Neural cell (in vitro differentiated cells): ENCODE data around the gene PFKP.

Experiments used
- EZH2 ChIP-seq: fragments of 200-600, 300-800 bp; shearing (Covaris generic), sonication (generic); IDR thresholded peaks from 2 replicates; pipeline ENCODE4 v1.6.1; 2014; ENCODE audit warnings: antibody characterized with exemption, low read length, borderline replicate concordance, mild to moderate bottlenecking; ENCODE audit not compliant: insufficient read depth, poor library complexity, severe bottlenecking
- MXI1 ChIP-seq: fragments of 450-650 bp; conservative IDR thresholded peaks from 2 replicates; pipeline ENCODE4 v1.6.1; 2014; ENCODE audit warnings: antibody characterized with exemption, mild to moderate bottlenecking; ENCODE audit not compliant: poor library complexity, severe bottlenecking
- POLR2AphosphoS5 ChIP-seq: IDR thresholded peaks from 2 replicates; pipeline ENCODE4 v1.6.1; 2012
- RAD21 ChIP-seq: fragments of 450-650 bp; conservative IDR thresholded peaks from 2 replicates; pipeline ENCODE4 v1.6.1; 2014; ENCODE audit warnings: antibody characterized with exemption, mild to moderate bottlenecking, moderate library complexity
- SMC3 ChIP-seq: fragments of 450-650 bp; conservative IDR thresholded peaks from 2 replicates; pipeline ENCODE4 v1.6.1; 2014; ENCODE audit warnings: antibody characterized with exemption, mild to moderate bottlenecking, moderate library complexity; ENCODE audit not compliant: poor library complexity
- TAF1 ChIP-seq: IDR thresholded peaks from 2 replicates; pipeline ENCODE4 v1.6.1; 2012; ENCODE audit warnings: low read depth
- TF ChIP-seq, protein P1 (sequence below): fragments of 450-650 bp; IDR thresholded peaks from 2 replicates; pipeline ENCODE4 v1.5.1; 2014; ENCODE audit warnings: antibody characterized with exemption, mild to moderate bottlenecking, moderate library complexity; ENCODE audit not compliant: poor library complexity, severe bottlenecking
- TF ChIP-seq, protein P2 (sequence below): IDR thresholded peaks from 2 replicates; pipeline ENCODE4 v1.6.1; 2012; ENCODE audit warnings: borderline replicate concordance

DNA sequence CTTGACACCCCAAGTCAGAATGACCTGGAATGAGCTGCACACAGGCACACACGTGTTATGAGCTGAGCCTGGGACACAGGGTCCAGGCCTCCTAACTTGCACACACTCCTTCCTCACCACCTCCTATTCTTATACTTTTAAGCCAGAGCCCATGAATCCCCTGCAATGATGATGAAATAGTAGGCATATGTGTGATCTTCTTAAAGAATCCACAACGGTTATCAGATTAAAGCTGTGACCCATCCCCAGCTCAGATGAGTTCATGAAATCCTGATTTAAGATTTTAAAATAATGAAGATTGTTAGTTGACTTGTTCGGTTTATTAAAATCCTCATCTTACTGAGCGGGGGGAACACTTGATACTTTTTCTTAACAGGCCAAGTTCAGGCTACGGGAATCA is 66.6 kb downstream of the PFKP start:
- TF ChIP-seq SMC3 (no peak), TAF1 (no peak), EZH2 (no peak), RAD21 (no peak), POLR2AphosphoS5 (no peak), MXI1 (no peak)
- TF ChIP-seq, protein P1, sequence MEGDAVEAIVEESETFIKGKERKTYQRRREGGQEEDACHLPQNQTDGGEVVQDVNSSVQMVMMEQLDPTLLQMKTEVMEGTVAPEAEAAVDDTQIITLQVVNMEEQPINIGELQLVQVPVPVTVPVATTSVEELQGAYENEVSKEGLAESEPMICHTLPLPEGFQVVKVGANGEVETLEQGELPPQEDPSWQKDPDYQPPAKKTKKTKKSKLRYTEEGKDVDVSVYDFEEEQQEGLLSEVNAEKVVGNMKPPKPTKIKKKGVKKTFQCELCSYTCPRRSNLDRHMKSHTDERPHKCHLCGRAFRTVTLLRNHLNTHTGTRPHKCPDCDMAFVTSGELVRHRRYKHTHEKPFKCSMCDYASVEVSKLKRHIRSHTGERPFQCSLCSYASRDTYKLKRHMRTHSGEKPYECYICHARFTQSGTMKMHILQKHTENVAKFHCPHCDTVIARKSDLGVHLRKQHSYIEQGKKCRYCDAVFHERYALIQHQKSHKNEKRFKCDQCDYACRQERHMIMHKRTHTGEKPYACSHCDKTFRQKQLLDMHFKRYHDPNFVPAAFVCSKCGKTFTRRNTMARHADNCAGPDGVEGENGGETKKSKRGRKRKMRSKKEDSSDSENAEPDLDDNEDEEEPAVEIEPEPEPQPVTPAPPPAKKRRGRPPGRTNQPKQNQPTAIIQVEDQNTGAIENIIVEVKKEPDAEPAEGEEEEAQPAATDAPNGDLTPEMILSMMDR: no peak
- TF ChIP-seq, protein P2, sequence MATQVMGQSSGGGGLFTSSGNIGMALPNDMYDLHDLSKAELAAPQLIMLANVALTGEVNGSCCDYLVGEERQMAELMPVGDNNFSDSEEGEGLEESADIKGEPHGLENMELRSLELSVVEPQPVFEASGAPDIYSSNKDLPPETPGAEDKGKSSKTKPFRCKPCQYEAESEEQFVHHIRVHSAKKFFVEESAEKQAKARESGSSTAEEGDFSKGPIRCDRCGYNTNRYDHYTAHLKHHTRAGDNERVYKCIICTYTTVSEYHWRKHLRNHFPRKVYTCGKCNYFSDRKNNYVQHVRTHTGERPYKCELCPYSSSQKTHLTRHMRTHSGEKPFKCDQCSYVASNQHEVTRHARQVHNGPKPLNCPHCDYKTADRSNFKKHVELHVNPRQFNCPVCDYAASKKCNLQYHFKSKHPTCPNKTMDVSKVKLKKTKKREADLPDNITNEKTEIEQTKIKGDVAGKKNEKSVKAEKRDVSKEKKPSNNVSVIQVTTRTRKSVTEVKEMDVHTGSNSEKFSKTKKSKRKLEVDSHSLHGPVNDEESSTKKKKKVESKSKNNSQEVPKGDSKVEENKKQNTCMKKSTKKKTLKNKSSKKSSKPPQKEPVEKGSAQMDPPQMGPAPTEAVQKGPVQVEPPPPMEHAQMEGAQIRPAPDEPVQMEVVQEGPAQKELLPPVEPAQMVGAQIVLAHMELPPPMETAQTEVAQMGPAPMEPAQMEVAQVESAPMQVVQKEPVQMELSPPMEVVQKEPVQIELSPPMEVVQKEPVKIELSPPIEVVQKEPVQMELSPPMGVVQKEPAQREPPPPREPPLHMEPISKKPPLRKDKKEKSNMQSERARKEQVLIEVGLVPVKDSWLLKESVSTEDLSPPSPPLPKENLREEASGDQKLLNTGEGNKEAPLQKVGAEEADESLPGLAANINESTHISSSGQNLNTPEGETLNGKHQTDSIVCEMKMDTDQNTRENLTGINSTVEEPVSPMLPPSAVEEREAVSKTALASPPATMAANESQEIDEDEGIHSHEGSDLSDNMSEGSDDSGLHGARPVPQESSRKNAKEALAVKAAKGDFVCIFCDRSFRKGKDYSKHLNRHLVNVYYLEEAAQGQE: no peak
